Measurements from ENCODE around the gene ISYNA1.

DNA sequence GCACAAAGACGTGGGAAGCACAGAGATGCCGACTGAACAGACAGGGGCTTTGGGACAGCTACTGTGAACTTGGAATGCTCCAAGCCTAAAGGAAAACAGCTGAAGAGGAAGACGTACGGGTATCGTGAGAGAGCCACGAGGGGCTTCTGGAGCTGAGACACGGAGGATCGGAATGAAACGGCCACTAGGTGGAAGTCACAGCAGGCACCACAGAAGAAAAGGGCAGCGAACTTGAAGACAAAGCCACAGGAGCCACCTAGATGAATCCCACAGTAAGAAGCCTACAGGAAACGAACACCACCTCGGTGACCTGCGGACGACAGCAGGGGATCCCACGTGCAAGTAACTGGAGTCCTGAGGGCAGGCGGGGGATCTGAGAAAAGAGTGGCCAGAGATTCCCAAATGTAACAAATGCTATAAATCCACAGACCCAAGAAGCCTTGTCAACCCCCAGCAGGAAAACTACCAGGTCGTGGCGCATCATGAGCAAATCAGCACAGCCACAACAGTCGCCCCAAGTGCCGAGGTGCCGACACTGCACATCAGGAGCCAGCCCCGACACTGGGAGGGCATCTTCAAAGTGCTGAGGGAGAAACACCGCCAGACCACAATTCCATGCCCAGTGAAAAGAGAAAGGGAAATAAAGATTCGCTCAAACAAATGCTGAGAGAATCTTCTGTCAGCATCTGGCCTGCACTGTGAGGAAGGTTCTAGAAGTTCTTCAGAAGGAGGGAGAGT lies 39.3 kb upstream of the ISYNA1 start:
- TF ChIP-seq POLR2A (IDR thresholded peaks at IDR 0.05; ENCODE audit: low read depth, low read length) (no peak), POLR2AphosphoS5 (IDR thresholded peaks at IDR 0.05; ENCODE audit: low read depth, low read length) (no peak), TAF1 (IDR thresholded peaks at IDR 0.05; ENCODE audit: borderline replicate concordance, low read depth, low read length) (no peak)

Measured in GM12892 (cell line).